Measurements from ENCODE around the gene CT45A6.
"Not testable (repeated sequence)": the region's sequence is repeated elsewhere in the genome, so short reads cannot be mapped to it uniquely, and the experiment has no call there.

CT45A6 gene

GRCh38 chrX:135802687-135803086 lies at the start of gene CT45A6:
Gene CT45A6 (minus strand): TSS chrX:135802787. CDS start chrX:135798993, 3,794 bp downstream.
- not testable (repeated sequence) for H3K27ac ChIP-seq (ENCODE audit: low read length); H3K27me3 ChIP-seq (ENCODE audit: control insufficient read depth in 1 of 2, insufficient read depth in 2 of 2, low read length in 2 of 2); H3K4me1 ChIP-seq (ENCODE audit: control insufficient read depth, insufficient read depth, low read length); H3K9me3 ChIP-seq (ENCODE audit: control insufficient read depth in 2 of 2, low read length in 2 of 2); H3K36me3 ChIP-seq (ENCODE audit: control insufficient read depth in 2 of 2, insufficient read depth in 2 of 2, low read length in 2 of 2); H3K4me3 ChIP-seq (ENCODE audit: low read length in 2 of 2); H3K9ac ChIP-seq (ENCODE audit: low read length in 2 of 2)

- not testable (repeated sequence) for H3K9me3 ChIP-seq (ENCODE audit: control insufficient read depth in 2 of 2, low read length in 2 of 2); H3K27ac ChIP-seq (ENCODE audit: low read length); H3K36me3 ChIP-seq (ENCODE audit: control insufficient read depth in 2 of 2, insufficient read depth in 2 of 2, low read length in 2 of 2); H3K9ac ChIP-seq (ENCODE audit: low read length in 2 of 2); H3K4me1 ChIP-seq (ENCODE audit: control insufficient read depth, insufficient read depth, low read length); H3K27me3 ChIP-seq (ENCODE audit: control insufficient read depth in 1 of 2, insufficient read depth in 2 of 2, low read length in 2 of 2); H3K4me3 ChIP-seq (ENCODE audit: low read length in 2 of 2)
Measured at GRCh38 chrX:135837180-135837579, 34.6 kb upstream of the CT45A6 start, which contains the start of gene CT45A7. Gene CT45A7 (minus strand): TSS chrX:135837280. CDS start chrX:135833533, 3,747 bp downstream.

GRCh38 chrX:135819912-135820311 lies 17.3 kb upstream of the CT45A6 start, which contains the start of gene CT45A2:
Gene CT45A2 (minus strand): TSS chrX:135820012. CDS start chrX:135816265, 3,747 bp downstream.
- H3K36me3 ChIP-seq (ENCODE audit: control insufficient read depth in 2 of 2, insufficient read depth in 2 of 2, low read length in 2 of 2); H3K27ac ChIP-seq (ENCODE audit: low read length); H3K9ac ChIP-seq (ENCODE audit: low read length in 2 of 2); H3K9me3 ChIP-seq (ENCODE audit: control insufficient read depth in 2 of 2, low read length in 2 of 2); H3K27me3 ChIP-seq (ENCODE audit: control insufficient read depth in 1 of 2, insufficient read depth in 2 of 2, low read length in 2 of 2); H3K4me3 ChIP-seq (ENCODE audit: low read length in 2 of 2); H3K4me1 ChIP-seq (ENCODE audit: control insufficient read depth, insufficient read depth, low read length): not testable (repeated sequence)

GRCh38 chrX:135785403-135785802 lies 17.2 kb downstream of the CT45A6 start, which contains the start of gene CT45A5:
Gene CT45A5 (minus strand): TSS chrX:135785503. CDS start chrX:135781729, 3,774 bp downstream.
- not testable (repeated sequence) for H3K27ac ChIP-seq (ENCODE audit: low read length); H3K9ac ChIP-seq (ENCODE audit: low read length in 2 of 2); H3K27me3 ChIP-seq (ENCODE audit: control insufficient read depth in 1 of 2, insufficient read depth in 2 of 2, low read length in 2 of 2); H3K4me1 ChIP-seq (ENCODE audit: control insufficient read depth, insufficient read depth, low read length); H3K36me3 ChIP-seq (ENCODE audit: control insufficient read depth in 2 of 2, insufficient read depth in 2 of 2, low read length in 2 of 2); H3K9me3 ChIP-seq (ENCODE audit: control insufficient read depth in 2 of 2, low read length in 2 of 2); H3K4me3 ChIP-seq (ENCODE audit: low read length in 2 of 2)

DNA sequence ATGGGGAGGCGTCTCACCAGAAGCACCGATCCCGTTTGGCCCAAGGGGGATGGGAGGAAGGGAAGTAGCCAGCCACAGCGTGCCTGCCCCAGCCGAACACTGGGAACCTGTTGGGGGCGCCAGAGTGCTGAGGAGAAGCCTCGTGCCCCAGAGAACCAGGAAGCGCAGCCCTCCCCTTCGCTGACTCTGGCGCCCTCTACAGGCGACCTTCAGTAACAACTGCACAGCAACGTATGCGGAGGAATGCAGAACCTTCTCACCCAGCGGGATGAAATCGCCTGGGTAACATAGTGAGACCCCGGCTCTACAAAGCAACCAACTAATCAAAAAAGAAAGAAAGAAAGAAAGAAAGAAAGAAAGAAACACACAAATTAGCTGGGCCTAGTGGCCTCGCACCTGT lies 34.5 kb downstream of the CT45A6 start, which contains the start of gene CT45A3:
CT45A3 (minus strand) TSS at position 101 of the 400 bp plus-strand sequence. CDS start 3,747 bp downstream, outside the sequence.
- not testable (repeated sequence) for H3K4me1 ChIP-seq (ENCODE audit: control insufficient read depth, insufficient read depth, low read length); H3K27me3 ChIP-seq (ENCODE audit: control insufficient read depth in 1 of 2, insufficient read depth in 2 of 2, low read length in 2 of 2)

GRCh38 chrX:135744739-135745138 lies 57.8 kb downstream of the CT45A6 start:
- H3K27me3 ChIP-seq (ENCODE audit: control insufficient read depth in 1 of 2, insufficient read depth in 2 of 2, low read length in 2 of 2); H3K4me1 ChIP-seq (ENCODE audit: control insufficient read depth, insufficient read depth, low read length); H3K36me3 ChIP-seq (ENCODE audit: control insufficient read depth in 2 of 2, insufficient read depth in 2 of 2, low read length in 2 of 2); H3K27ac ChIP-seq (ENCODE audit: low read length); H3K4me3 ChIP-seq (ENCODE audit: low read length in 2 of 2); H3K9me3 ChIP-seq (ENCODE audit: control insufficient read depth in 2 of 2, low read length in 2 of 2); H3K9ac ChIP-seq (ENCODE audit: low read length in 2 of 2): not testable (repeated sequence)

More for the DNA sequence above, 34.5 kb downstream of the CT45A6 start, which contains the start of gene CT45A3:
- not testable (repeated sequence) for H3K9ac ChIP-seq (ENCODE audit: low read length in 2 of 2); H3K36me3 ChIP-seq (ENCODE audit: control insufficient read depth in 2 of 2, insufficient read depth in 2 of 2, low read length in 2 of 2); H3K9me3 ChIP-seq (ENCODE audit: control insufficient read depth in 2 of 2, low read length in 2 of 2); H3K27ac ChIP-seq (ENCODE audit: low read length); H3K4me3 ChIP-seq (ENCODE audit: low read length in 2 of 2)
